ENCODE results near the gene NDUFA11. TPM values are rescaled to one million over a fixed set of nuclear protein-coding genes. Genes with fewer than 3 reads are reported as not detected.

NDUFA11 gene
- total RNA-seq, 4 donors from 2014 or later = 80.9 to 245 (median 174) TPM

DNA sequence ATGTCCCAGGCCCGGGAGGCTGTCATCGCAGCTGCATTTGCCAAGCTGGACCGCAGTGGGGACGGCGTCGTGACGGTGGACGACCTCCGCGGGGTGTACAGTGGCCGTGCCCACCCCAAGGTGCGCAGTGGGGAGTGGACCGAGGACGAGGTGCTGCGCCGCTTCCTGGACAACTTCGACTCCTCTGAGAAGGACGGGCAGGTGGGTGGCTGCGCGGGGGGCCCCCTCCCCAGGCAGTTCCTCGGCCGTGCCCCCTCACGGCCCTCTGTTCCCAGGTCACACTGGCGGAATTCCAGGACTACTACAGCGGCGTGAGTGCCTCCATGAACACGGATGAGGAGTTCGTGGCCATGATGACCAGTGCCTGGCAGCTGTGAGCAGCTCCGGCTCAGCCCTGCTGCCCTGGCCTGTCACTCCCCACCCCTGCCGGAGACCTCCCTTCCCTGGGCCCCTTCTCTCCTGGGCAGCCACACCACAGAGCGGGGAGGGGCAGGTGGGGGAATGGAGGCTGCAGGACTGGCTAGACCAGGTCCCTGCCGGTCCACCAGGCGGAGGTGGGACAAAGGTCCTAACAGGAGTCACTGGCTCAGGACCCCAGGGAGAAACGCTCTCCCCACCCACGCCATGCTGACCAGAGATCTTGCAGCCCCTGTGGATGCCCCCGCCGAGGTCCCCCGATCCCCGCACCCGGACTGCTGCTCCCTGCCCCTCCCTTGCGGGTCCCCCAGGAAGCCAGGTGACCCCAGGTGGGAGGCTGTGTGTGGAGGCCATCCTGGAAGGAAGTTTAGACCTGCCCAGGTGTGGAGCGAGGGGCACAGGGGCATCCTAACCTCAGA is 11.6 kb upstream of the NDUFA11 start:
- H3K36me3 ChIP-seq = peaks cover 48% of the 10 kb centered on the region
- no peaks in the 10 kb centered on the region for H3K27me3 ChIP-seq
- H3K4me1 ChIP-seq = peaks cover 23% of the 10 kb centered on the region
- H3K4me3 ChIP-seq = peak overlapping the region; percentile 5
- 88% methylated on average over 24 of the region's 42 CpGs for WGBS
- no peak for DNase-seq (ENCODE audit: low spot score in 2 of 2)
- no peaks in the 10 kb centered on the region for H3K9me3 ChIP-seq
- TF ChIP-seq POLR2A (IDR thresholded peaks at IDR 0.05) = no peak
- TF ChIP-seq CTCF (IDR thresholded peaks at IDR 0.05) = no peak
- no peak for TF ChIP-seq POLR2AphosphoS5 (IDR thresholded peaks at IDR 0.05)
- TF ChIP-seq EP300 (IDR thresholded peaks at IDR 0.05) = no peak
- peak overlapping the region; percentile 31 for H3K27ac ChIP-seq

DNA sequence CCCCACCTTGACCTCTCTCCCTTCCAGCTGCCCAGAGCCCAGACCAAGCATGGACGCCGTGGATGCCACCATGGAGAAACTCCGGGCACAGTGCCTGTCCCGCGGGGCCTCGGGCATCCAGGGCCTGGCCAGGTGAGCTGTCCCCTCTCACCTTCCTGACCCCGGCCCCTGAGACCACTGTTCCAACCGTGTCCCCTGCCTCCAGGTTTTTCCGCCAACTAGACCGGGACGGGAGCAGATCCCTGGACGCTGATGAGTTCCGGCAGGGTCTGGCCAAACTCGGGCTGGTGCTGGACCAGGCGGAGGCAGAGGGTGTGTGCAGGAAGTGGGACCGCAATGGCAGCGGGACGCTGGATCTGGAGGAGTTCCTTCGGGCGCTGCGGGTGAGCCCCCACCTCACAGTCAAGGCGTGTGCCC is 10.8 kb upstream of the NDUFA11 start:
- H3K4me1 ChIP-seq = peaks cover 30% of the 10 kb centered on the region
- no peaks in the 10 kb centered on the region for H3K27me3 ChIP-seq
- TF ChIP-seq POLR2A (IDR thresholded peaks at IDR 0.05) = no peak
- no peak for TF ChIP-seq CTCF (IDR thresholded peaks at IDR 0.05)
- TF ChIP-seq EP300 (IDR thresholded peaks at IDR 0.05) = no peak
- no peak for TF ChIP-seq POLR2AphosphoS5 (IDR thresholded peaks at IDR 0.05)
- no peaks in the 10 kb centered on the region for H3K9me3 ChIP-seq
- peaks cover 49% of the 10 kb centered on the region for H3K36me3 ChIP-seq
- H3K4me3 ChIP-seq = peak overlapping the region; percentile 5
- WGBS = 43% methylated on average over 5 of the region's 22 CpGs
- peak overlapping the region; percentile 68 for H3K27ac ChIP-seq
- DNase-seq (ENCODE audit: low spot score in 2 of 2) = no peak

GRCh38 chr19:5913739-5914357 is 10.3 kb upstream of the NDUFA11 start, which contains the start of gene CAPS:
Gene CAPS, plus strand, starts transcription at chr19:5914254. Its CDS starts 153 bp downstream, at chr19:5914407.
- 86% methylated on average over 6 of the region's 10 CpGs for WGBS
- TF ChIP-seq EP300 (IDR thresholded peaks at IDR 0.05) (no peak), POLR2A (IDR thresholded peaks at IDR 0.05) (no peak), CTCF (IDR thresholded peaks at IDR 0.05) (no peak), POLR2AphosphoS5 (IDR thresholded peaks at IDR 0.05) (no peak)
- no peak for DNase-seq (ENCODE audit: low spot score in 2 of 2)

GRCh38 chr19:5911366-5911765 is 7.8 kb upstream of the NDUFA11 start:
- Histone ChIP-seq H3K36me3 (peaks cover 28% of the 10 kb centered on the region), H3K4me1 (peaks cover 31% of the 10 kb centered on the region), H3K9me3 (no peaks in the 10 kb centered on the region), H3K27ac (no peak overlapping the region), H3K27me3 (no peaks in the 10 kb centered on the region), H3K4me3 (no peak overlapping the region)
- WGBS = 71% methylated on average over 1 of the region's 1 CpG
- TF ChIP-seq POLR2AphosphoS5 (IDR thresholded peaks at IDR 0.05) (no peak), EP300 (IDR thresholded peaks at IDR 0.05) (no peak), CTCF (IDR thresholded peaks at IDR 0.05) (no peak), POLR2A (IDR thresholded peaks at IDR 0.05) (no peak)
- DNase-seq (ENCODE audit: low spot score in 2 of 2) = no peak

More at GRCh38 chr19:5913739-5914357, 10.3 kb upstream of the NDUFA11 start, which contains the start of gene CAPS:
- no peaks in the 10 kb centered on the region for H3K27me3 ChIP-seq
- H3K27ac ChIP-seq = peak within 1 kb of the TSS; percentile 68
- H3K4me1 ChIP-seq = peaks cover 30% of the 10 kb centered on the region
- H3K4me3 ChIP-seq = peak within 1 kb of the TSS; percentile 5
- no peaks in the 10 kb centered on the region for H3K9me3 ChIP-seq
- peaks cover 49% of the 10 kb centered on the region for H3K36me3 ChIP-seq

DNA sequence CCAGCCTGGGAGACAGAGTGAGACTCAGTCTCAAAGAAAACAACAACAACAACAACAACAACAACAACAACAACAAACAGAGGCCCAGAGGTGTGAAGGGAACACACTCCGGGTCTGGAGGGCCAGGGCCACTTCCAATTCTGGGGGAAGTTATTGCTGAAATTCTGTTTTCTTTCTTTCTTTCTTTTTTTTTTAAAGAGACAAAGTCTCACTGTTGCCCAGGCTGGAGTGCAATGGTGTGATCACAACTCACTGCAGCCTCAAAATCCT is 7.0 kb upstream of the NDUFA11 start:
- Histone ChIP-seq H3K27me3 (no peaks in the 10 kb centered on the region), H3K9me3 (no peaks in the 10 kb centered on the region), H3K27ac (no peak overlapping the region), H3K4me3 (no peak overlapping the region), H3K4me1 (peaks cover 35% of the 10 kb centered on the region), H3K36me3 (peaks cover 20% of the 10 kb centered on the region)
- TF ChIP-seq CTCF (IDR thresholded peaks at IDR 0.05) = no peak
- TF ChIP-seq POLR2A (IDR thresholded peaks at IDR 0.05) = no peak
- no peak for TF ChIP-seq EP300 (IDR thresholded peaks at IDR 0.05)
- TF ChIP-seq POLR2AphosphoS5 (IDR thresholded peaks at IDR 0.05) = no peak
- 80% methylated on average over 1 of the region's 1 CpG for WGBS
- DNase-seq (ENCODE audit: low spot score in 2 of 2) = no peak

Measured in suprapubic skin (tissue), 4 donors.